HepG2 (cell line): Measurements from ENCODE around the gene TMEM270. TPM values are rescaled to one million over a fixed set of nuclear protein-coding genes. Genes with fewer than 3 reads are reported as not detected.

Experiments used
- ATAC-seq: fragments of 200-7000 bp; cut with Tn5 transposase; 3 replicates; pipeline ENCODE4 v1.9.1; 2020; ENCODE audit warnings: mild to moderate bottlenecking, moderate library complexity
- BruUV-seq: library from RNA; stranded (reverse); fragments of 400-500 nt; replicated peaks from 2 replicates; lab custom pipeline; 2021; lab: Mats Ljungman, UMichigan
- CTCF ChIA-PET: fragments of 300-600 bp; formaldehyde crosslinking; extraction: SDS; loops from one replicate; lab custom pipeline; 2021; ENCODE audit warnings: low total read pairs, inconsistent platforms, low intra/inter-chr PET ratio; lab: Yijun Ruan, JAX
- POLR2A ChIA-PET: fragments of 350-600 bp; sonication (Branson Sonifier 250); formaldehyde crosslinking; loops from one replicate; lab custom pipeline; 2020; ENCODE audit warnings: antibody characterized with exemption, inconsistent platforms; lab: Yijun Ruan, JAX
- DNase-seq: peaks from one replicate; pipeline ENCODE4 v3.0.0-alpha.2; 2015; ENCODE audit warnings: low spot score
- FAIRE-seq: peaks from 3 replicates; lab custom pipeline; 2011; peaks lifted over from hg19 to GRCh38; lab: Jason Lieb, UNC
- H2AFZ ChIP-seq: one replicate; pipeline ENCODE4 v1.6.1; 2011; ENCODE audit warnings: low read length, inconsistent platforms
- H3K27ac ChIP-seq: fragments of 300-600 bp; 3 replicates; pipeline ENCODE4 v1.8.0; 2011; ENCODE audit warnings: mixed run types, mild to moderate bottlenecking, mixed read lengths, low read length, inconsistent platforms; ENCODE audit not compliant: insufficient read depth; ENCODE audit errors: extremely low read length
- H3K27me3 ChIP-seq, 2 experiments: fragments of 200-600 bp in 1 of 2; 2 replicates in 1 of 2; 3 replicates in 1 of 2; pipeline versions ENCODE4 v1.6.0 to v1.8.0; 2011; ENCODE audit warnings: low read length in 2 of 2, mild to moderate bottlenecking in 2 of 2, moderate library complexity in 2 of 2, inconsistent platforms in 1 of 2; ENCODE audit not compliant: insufficient read depth in 2 of 2, control insufficient read depth in 1 of 2
- H3K36me3 ChIP-seq, 2 experiments: fragments of 200-600 bp in 1 of 2; replicated peaks in 1 of 2; 2 replicates in 1 of 2; 3 replicates in 1 of 2; pipeline versions ENCODE4 v1.5.1 to v1.8.0; 2011; ENCODE audit warnings: low read length in 2 of 2, inconsistent platforms in 1 of 2; ENCODE audit not compliant: insufficient read depth in 2 of 2, control insufficient read depth in 1 of 2
- H3K4me1 ChIP-seq: 2 replicates; pipeline ENCODE4 v1.5.1; 2012; ENCODE audit warnings: low read length, inconsistent platforms; ENCODE audit not compliant: insufficient read depth
- H3K4me2 ChIP-seq: 2 replicates; pipeline ENCODE4 v1.6.0; 2011; ENCODE audit warnings: low read depth, low read length, inconsistent platforms
- H3K4me3 ChIP-seq, 3 experiments: fragments of 200-600 bp in 1 of 3; sonication (generic), shearing (Covaris generic) in 1 of 3; replicated peaks in 1 of 3; 2 replicates each; pipeline ENCODE4 v1.5.1; 2011 to 2016; ENCODE audit warnings: low read length in 3 of 3, inconsistent platforms in 2 of 3, low read depth in 2 of 3, mild to moderate bottlenecking in 2 of 3, control low read depth in 1 of 3, mixed read lengths in 1 of 3; ENCODE audit not compliant: insufficient read depth in 1 of 3
- H3K79me2 ChIP-seq: one replicate; pipeline ENCODE4 v1.6.1; 2011; ENCODE audit warnings: low read length, inconsistent platforms; ENCODE audit not compliant: insufficient read depth
- H3K9ac ChIP-seq: 2 replicates; pipeline ENCODE4 v1.6.0; 2011; ENCODE audit warnings: mild to moderate bottlenecking, low read depth, low read length, inconsistent platforms; ENCODE audit not compliant: insufficient read depth
- H3K9me3 ChIP-seq: 2 replicates; pipeline ENCODE4 v1.5.1; 2012; ENCODE audit warnings: mild to moderate bottlenecking, low read length
- H4K20me1 ChIP-seq: 2 replicates; pipeline ENCODE4 v1.6.0; 2011; ENCODE audit warnings: inconsistent platforms, mild to moderate bottlenecking, low read length, moderate library complexity; ENCODE audit not compliant: insufficient read depth
- GTF2F1 ChIP-seq: fragments of 150-350 bp; IDR thresholded peaks from 2 replicates; pipeline ENCODE4 v1.6.1; 2014; ENCODE audit warnings: low read length
- MATR3 ChIP-seq: sonication (generic); formaldehyde crosslinking; IDR thresholded peaks from 2 replicates; pipeline ENCODE4 v1.4.0; 2020; ENCODE audit warnings: missing genetic modification reagents
- MBNL3 ChIP-seq: fragments of 250-450 bp; sonication (Bioruptor Pico); conservative IDR thresholded peaks from 2 replicates; pipeline ENCODE4 v1.8.0; 2022; ENCODE audit warnings: mild to moderate bottlenecking, inconsistent platforms
- MEIS2 ChIP-seq: sonication (generic); formaldehyde crosslinking; IDR thresholded peaks from 2 replicates; pipeline ENCODE4 v1.9.0; 2021; ENCODE audit warnings: mild to moderate bottlenecking, missing genetic modification reagents
- MIER3 ChIP-seq: IDR thresholded peaks from 2 replicates; pipeline ENCODE4 v1.6.1; 2016; ENCODE audit warnings: missing compliant biosample characterization, borderline replicate concordance
- PRMT3 ChIP-seq: sonication (generic); formaldehyde crosslinking; IDR thresholded peaks from 2 replicates; pipeline ENCODE4 v1.8.1; 2022; ENCODE audit warnings: low read depth, mild to moderate bottlenecking, moderate library complexity, missing genetic modification reagents, borderline replicate concordance
- SRSF1 ChIP-seq: fragments of 200-400 bp; formaldehyde crosslinking; optimal IDR thresholded peaks from 2 replicates; pipeline ENCODE3; 2017; ENCODE audit warnings: mild to moderate bottlenecking, low read depth, low read length, moderate library complexity
- THAP8 ChIP-seq: sonication (generic); formaldehyde crosslinking; IDR thresholded peaks from 2 replicates; pipeline ENCODE4 v1.5.1; 2020; ENCODE audit warnings: missing genetic modification reagents, mild to moderate bottlenecking, borderline replicate concordance
- ZFP82 ChIP-seq: sonication (generic); formaldehyde crosslinking; IDR thresholded peaks from 2 replicates; pipeline ENCODE4 v1.5.1; 2020; ENCODE audit warnings: mild to moderate bottlenecking, missing genetic modification reagents, borderline replicate concordance
- ZNF101 ChIP-seq: sonication (generic); formaldehyde crosslinking; IDR thresholded peaks from 2 replicates; pipeline ENCODE4 v1.4.0; 2020; ENCODE audit warnings: mild to moderate bottlenecking, low read depth, missing genetic modification reagents, borderline replicate concordance
- ZNF143 ChIP-seq: sonication (generic); formaldehyde crosslinking; IDR thresholded peaks from 2 replicates; pipeline ENCODE4 v1.4.0; 2020; ENCODE audit warnings: missing genetic modification reagents
- ZNF337 ChIP-seq: sonication (generic); formaldehyde crosslinking; IDR thresholded peaks from 2 replicates; pipeline ENCODE4 v1.5.1; 2020; ENCODE audit warnings: missing genetic modification reagents, low read depth, mild to moderate bottlenecking, borderline replicate concordance
- ZNF362 ChIP-seq: sonication (generic); formaldehyde crosslinking; IDR thresholded peaks from 2 replicates; pipeline ENCODE4 v1.4.0; 2020; ENCODE audit warnings: missing genetic modification reagents, mild to moderate bottlenecking, borderline replicate concordance
- ZNF589 ChIP-seq: sonication (generic); formaldehyde crosslinking; conservative IDR thresholded peaks from 2 replicates; pipeline ENCODE4 v1.8.0; 2022; ENCODE audit warnings: mild to moderate bottlenecking, moderate library complexity, missing genetic modification reagents
- ZNF737 ChIP-seq: sonication (generic); formaldehyde crosslinking; IDR thresholded peaks from 2 replicates; pipeline ENCODE4 v1.5.0; 2020; ENCODE audit warnings: missing genetic modification reagents, mild to moderate bottlenecking, borderline replicate concordance
- ZNF746 ChIP-seq: sonication (generic); formaldehyde crosslinking; IDR thresholded peaks from 2 replicates; pipeline ENCODE4 v1.8.0; 2022; ENCODE audit warnings: mild to moderate bottlenecking, missing genetic modification reagents
- ZNF781 ChIP-seq: sonication (generic); formaldehyde crosslinking; IDR thresholded peaks from 2 replicates; pipeline ENCODE4 v1.5.1; 2020; ENCODE audit warnings: borderline replicate concordance, mild to moderate bottlenecking, missing genetic modification reagents; ENCODE audit errors: not compliant biosample characterization
- ZNF816 ChIP-seq: sonication (generic); formaldehyde crosslinking; IDR thresholded peaks from 2 replicates; pipeline ENCODE4 v1.8.0; 2022; ENCODE audit warnings: missing genetic modification reagents, mild to moderate bottlenecking, borderline replicate concordance
- WGBS: methylation state at CpG from one replicate; pipeline ENCODE4 v1.1.6; 2017; ENCODE audit warnings: low lambda C conversion rate; 5-methylcytosine and 5-hydroxymethylcytosine counted together
- in situ Hi-C: cut with HindIII; loops from 2 replicates; pipeline ENCODE4 v1.10.0; 2017; ENCODE audit warnings: low pct_unique_long_range_greater_than_20kb; ENCODE audit not compliant: extremely low pct_ligation_motif_present
- intact Hi-C: fragments of 100-400 bp; cut with micrococcal nuclease; formaldehyde crosslinking; loops from one replicate; pipeline ENCODE4 v1.10.0; 2022; ENCODE audit not compliant: unreplicated experiment
- polyA plus RNA-seq, 8 experiments: library from polyadenylated mRNA; depleted of rRNA in 3 of 8; stranded (reverse) in 7 of 8; unstranded in 1 of 8; fragments of >200 nt; fragmentation: Illumina TruSeq in 4 of 8; extraction: Trizol in 4 of 8; gene quantifications; 2 replicates each; pipeline versions ENCODE4 v1.2.1 to v1.2.3, GENCODE V29; 2011 to 2016; ENCODE audit warnings: low read depth in 4 of 8, missing spikeins in 1 of 8, mixed read lengths in 1 of 8; ENCODE audit not compliant: insufficient read depth in 1 of 8
- total RNA-seq, 5 experiments: library from RNA; depleted of rRNA; stranded (reverse); fragments of >200 nt; fragmentation: Illumina TruSeq; extraction: Trizol; gene quantifications; 2 replicates each; pipeline ENCODE4 v1.2.3, GENCODE V29; 2016; ENCODE audit warnings: low read depth in 1 of 5
- TF ChIP-seq, protein P1 (sequence below): sonication (generic); formaldehyde crosslinking; IDR thresholded peaks from 2 replicates; pipeline ENCODE4 v1.8.1; 2023; ENCODE audit warnings: mild to moderate bottlenecking, missing genetic modification reagents
- TF ChIP-seq, protein P2 (sequence below): sonication (generic); formaldehyde crosslinking; IDR thresholded peaks from 2 replicates; pipeline ENCODE4 v1.9.0; 2021; ENCODE audit warnings: missing genetic modification reagents, borderline replicate concordance

The TMEM270 gene
- total and polyA plus RNA-seq, 2 of the 13 experiments (the other 11 are each of a cell fraction or from before 2014, with no cell fraction given) = not detected

GRCh38 chr7:73815436-73815835, 45.5 kb upstream of the TMEM270 start:
- 50% methylated on average over 6 of the region's 8 CpGs for WGBS
- H3K9ac ChIP-seq = no peak overlapping the region

More at GRCh38 chr7:73815436-73815835, 45.5 kb upstream of the TMEM270 start:
- Histone ChIP-seq H3K27ac (no peak overlapping the region), H3K27me3 (no peaks in the 10 kb centered on the region), H2AFZ (no peak overlapping the region), H3K36me3 (no peaks in the 10 kb centered on the region), H3K9me3 (no peaks in the 10 kb centered on the region), H3K4me1 (no peaks in the 10 kb centered on the region), H3K4me2 (no peak overlapping the region), H3K79me2 (no peaks in the 10 kb centered on the region), H3K4me3 (no peak overlapping the region), H4K20me1 (no peaks in the 10 kb centered on the region)
- BruUV-seq = no TSS peak
- POLR2A ChIA-PET = interaction anchor here (1.4 kb wide), 1 partner anchor 15 kb away, joined by 3 read pairs; the partner anchor contains the start of gene CLDN4
- intact Hi-C loops = no loop called here
- DNase-seq (no peak), FAIRE-seq (no peak), ATAC-seq (no peak)
- CTCF ChIA-PET = no interaction called here
- in situ Hi-C loops = no loop called here
- TF ChIP-seq ZNF362 (CRISPR knock-in tag) (no peak), ZNF781 (CRISPR knock-in tag) (no peak), ZNF143 (CRISPR knock-in tag) (no peak), MEIS2 (CRISPR knock-in tag) (no peak), MIER3 (CRISPR knock-in tag) (no peak), PRMT3 (CRISPR knock-in tag) (no peak), SRSF1 (no peak), MBNL3 (CRISPR knock-in tag) (no peak), GTF2F1 (no peak), ZNF737 (CRISPR knock-in tag) (no peak), ZNF337 (CRISPR knock-in tag) (no peak), ZNF589 (no peak), ZNF101 (CRISPR knock-in tag) (no peak), THAP8 (no peak), ZNF746 (CRISPR knock-in tag) (no peak), ZFP82 (CRISPR knock-in tag) (no peak), MATR3 (no peak), ZNF816 (CRISPR knock-in tag) (no peak)
- TF ChIP-seq, protein P1, sequence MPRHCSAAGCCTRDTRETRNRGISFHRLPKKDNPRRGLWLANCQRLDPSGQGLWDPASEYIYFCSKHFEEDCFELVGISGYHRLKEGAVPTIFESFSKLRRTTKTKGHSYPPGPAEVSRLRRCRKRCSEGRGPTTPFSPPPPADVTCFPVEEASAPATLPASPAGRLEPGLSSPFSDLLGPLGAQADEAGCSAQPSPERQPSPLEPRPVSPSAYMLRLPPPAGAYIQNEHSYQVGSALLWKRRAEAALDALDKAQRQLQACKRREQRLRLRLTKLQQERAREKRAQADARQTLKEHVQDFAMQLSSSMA (CRISPR knock-in tag) = no peak
- TF ChIP-seq, protein P2, sequence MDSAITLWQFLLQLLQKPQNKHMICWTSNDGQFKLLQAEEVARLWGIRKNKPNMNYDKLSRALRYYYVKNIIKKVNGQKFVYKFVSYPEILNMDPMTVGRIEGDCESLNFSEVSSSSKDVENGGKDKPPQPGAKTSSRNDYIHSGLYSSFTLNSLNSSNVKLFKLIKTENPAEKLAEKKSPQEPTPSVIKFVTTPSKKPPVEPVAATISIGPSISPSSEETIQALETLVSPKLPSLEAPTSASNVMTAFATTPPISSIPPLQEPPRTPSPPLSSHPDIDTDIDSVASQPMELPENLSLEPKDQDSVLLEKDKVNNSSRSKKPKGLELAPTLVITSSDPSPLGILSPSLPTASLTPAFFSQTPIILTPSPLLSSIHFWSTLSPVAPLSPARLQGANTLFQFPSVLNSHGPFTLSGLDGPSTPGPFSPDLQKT (CRISPR knock-in tag) = no peak
